Spleen (tissue), 11 donors: ENCODE measurements around the gene CDK2. TPM values are rescaled to one million over a fixed set of nuclear protein-coding genes. Genes with fewer than 3 reads are reported as not detected.

Source experiments
- DNase-seq: peaks from one replicate; pipeline ENCODE4 v3.0.0-alpha.2; 2020
- H3K27ac ChIP-seq, 8 donors: fragments of 200-600 bp; sonication (generic) in 7 of 8; 1 replicate in 4 of 8; 2 replicates in 4 of 8; pipeline versions ENCODE4 v1.5.0 to v1.8.0; 2016 to 2021; ENCODE audit warnings: inconsistent platforms in 4 of 8, mild to moderate bottlenecking in 4 of 8, moderate library complexity in 1 of 8
- H3K27me3 ChIP-seq, 7 donors: fragments of 200-600 bp; sonication (generic) in 6 of 7; replicated peaks in 1 of 7; 1 replicate in 4 of 7; 2 replicates in 3 of 7; pipeline versions ENCODE4 v1.5.0 to v1.8.0; 2016 to 2021; ENCODE audit warnings: inconsistent platforms in 3 of 7, mild to moderate bottlenecking in 1 of 7
- H3K36me3 ChIP-seq, 6 donors: fragments of 200-600 bp; sonication (generic) in 5 of 6; 1 replicate in 4 of 6; 2 replicates in 2 of 6; pipeline versions ENCODE4 v1.5.0 to v1.8.0; 2016 to 2021; ENCODE audit warnings: inconsistent platforms in 2 of 6
- H3K4me1 ChIP-seq, 6 donors: fragments of 200-600 bp; sonication (generic) in 5 of 6; 1 replicate in 3 of 6; 2 replicates in 3 of 6; pipeline versions ENCODE4 v1.5.0 to v1.8.0; 2016 to 2021; ENCODE audit warnings: inconsistent platforms in 3 of 6
- H3K4me3 ChIP-seq, 8 donors: fragments of 200-600 bp; sonication (generic) in 7 of 8; 1 replicate in 4 of 8; 2 replicates in 4 of 8; pipeline versions ENCODE4 v1.5.0 to v1.8.0; 2016 to 2021; ENCODE audit warnings: inconsistent platforms in 4 of 8, mild to moderate bottlenecking in 4 of 8, moderate library complexity in 2 of 8
- H3K9me3 ChIP-seq, 8 donors: fragments of 200-600 bp; sonication (generic) in 7 of 8; 1 replicate in 4 of 8; 2 replicates in 4 of 8; pipeline versions ENCODE4 v1.5.0 to v1.8.0; 2016 to 2021; ENCODE audit warnings: inconsistent platforms in 4 of 8
- CTCF ChIP-seq, 11 experiments: fragments of 200-600 bp in 7 of 11; fragments of 450-650 bp in 4 of 11; sonication (generic) in 4 of 11; IDR thresholded peaks in 8 of 11; conservative IDR thresholded peaks in 3 of 11; 1 replicate in 7 of 11; 2 replicates in 4 of 11; pipeline versions ENCODE4 v1.4.0 to v1.8.0; 2016 to 2021; ENCODE audit warnings: antibody characterized with exemption in 11 of 11, inconsistent platforms in 4 of 11, mild to moderate bottlenecking in 1 of 11
- POLR2A ChIP-seq, 3 donors: fragments of 450-650 bp; IDR thresholded peaks; one replicate each; pipeline ENCODE4 v1.5.1; 2017; ENCODE audit warnings: antibody characterized with exemption in 3 of 3, mild to moderate bottlenecking in 1 of 3
- POLR2AphosphoS5 ChIP-seq, 3 donors: sonication (generic); formaldehyde crosslinking; IDR thresholded peaks; one replicate each; pipeline ENCODE4 v1.5.1; 2017; ENCODE audit warnings: antibody characterized with exemption in 3 of 3
- WGBS, 5 donors: extraction: QIAGEN DNeasy Blood & Tissue Kit in 3 of 5; methylation state at CpG; one replicate each; pipeline versions ENCODE4 v1.1.5 to v1.1.7; 2013 to 2018; 5-methylcytosine and 5-hydroxymethylcytosine counted together
- intact Hi-C: fragments of 100-400 bp; cut with DNase I; formaldehyde crosslinking; loops from one replicate; pipeline ENCODE4 v1.15.0; 2023; ENCODE audit warnings: low total_unique reads
- polyA plus RNA-seq, 3 donors: library from polyadenylated mRNA; stranded (reverse); fragments of 200-250 nt; gene quantifications; one replicate each; pipeline ENCODE4 v1.2.1, GENCODE V29; 2013
- total RNA-seq, 7 donors: library from RNA; depleted of rRNA in 3 of 7; stranded (reverse); fragments of >200 nt in 3 of 7; fragmentation: NEBNext Ultra II Directional in 4 of 7; extraction: Animal tissue kit (Norgen Biotek cat#: 25700) in 4 of 7; gene quantifications; one replicate each; pipeline versions ENCODE4 v1.1.0 to v1.2.1, GENCODE V29; 2016 to 2021
- donor health status: healthy with polysubstance abuse.
- donor health status: DM: no; HTN: no; CAD: no; lungs with moderate emphysema.
- donor health status: DM: no; HTN: no; CAD: no.
- donor health status: Bipolar disorder and iron deficiency.
- donor health status: healthy.
- donor health status: DM: no; HTN: no; CAD: no.
- donor health status: DM: yes; HTN: yes; CAD: no.

The CDK2 gene
- total and polyA plus RNA-seq, 10 donors: 11.9 to 46.6 (median 26.5) TPM

GRCh38 chr12:55925371-55925770, 41.3 kb upstream of the CDK2 start:
- H3K27ac ChIP-seq: peak overlapping the region in 3 of 8 donors; percentile 94 to 99 (median 96)

GRCh38 chr12:55925870-55926737, 40.5 kb upstream of the CDK2 start:
- Histone ChIP-seq H3K4me1 (peaks cover 37 to 92% (median 68%) of the 10 kb centered on the region in 6 donors), H3K4me3 (peak overlapping the region; percentile 70 to 98 (median 88)), H3K27me3 (no peaks in the 10 kb centered on the region), H3K36me3 (peaks cover 0 to 40% (median 9%) of the 10 kb centered on the region in 6 donors), H3K9me3 (no peaks in the 10 kb centered on the region), H3K27ac (peak overlapping the region; percentile 93 to 99 (median 96))
- intact Hi-C loops: loop anchor here (5.0 kb wide), 1 partner anchor 94 kb away; no protein-coding TSS in a partner anchor
- DNase-seq: no peak
- TF ChIP-seq POLR2A (IDR thresholded peaks at IDR 0.05) (no peak), POLR2AphosphoS5 (IDR thresholded peaks at IDR 0.05) (no peak), CTCF (IDR thresholded peaks at IDR 0.05 in 8 of 11, conservative IDR thresholded peaks at IDR 0.05 in 3 of 11) (no peak)
- 12 to 19% (median 18%) methylated on average over 10 of the region's 10 CpGs for WGBS, 5 donors

More at GRCh38 chr12:55925371-55925770, 41.3 kb upstream of the CDK2 start:
- WGBS, 5 donors: 80 to 88% (median 84%) methylated on average over 4 of the region's 4 CpGs
- intact Hi-C loops: loop anchor here (5.0 kb wide), 1 partner anchor 93 kb away; no protein-coding TSS in a partner anchor
- DNase-seq: no peak
- no peaks in the 10 kb centered on the region for H3K27me3 ChIP-seq
- H3K36me3 ChIP-seq: peaks cover 0 to 43% (median 9%) of the 10 kb centered on the region in 6 donors
- H3K9me3 ChIP-seq: no peaks in the 10 kb centered on the region
- H3K4me1 ChIP-seq: peaks cover 29 to 92% (median 64%) of the 10 kb centered on the region in 6 donors
- H3K4me3 ChIP-seq: no peak overlapping the region
- no peak for TF ChIP-seq POLR2AphosphoS5 (IDR thresholded peaks at IDR 0.05)
- TF ChIP-seq CTCF (IDR thresholded peaks at IDR 0.05 in 8 of 11, conservative IDR thresholded peaks at IDR 0.05 in 3 of 11): no peak
- no peak for TF ChIP-seq POLR2A (IDR thresholded peaks at IDR 0.05)

- 0 to 1% (median 0%) methylated on average over 30 to 42 of the region's 42 CpGs for WGBS, 5 donors
- peaks cover 34 to 89% (median 66%) of the 10 kb centered on the region in 6 donors for H3K4me1 ChIP-seq
- intact Hi-C loops: loop anchor here (5.0 kb wide), 1 partner anchor 95 kb away; no protein-coding TSS in a partner anchor
Observed at GRCh38 chr12:55926738-55927587, 39.7 kb upstream of the CDK2 start.

More at GRCh38 chr12:55926738-55927587, 39.7 kb upstream of the CDK2 start:
- Histone ChIP-seq H3K9me3 (no peaks in the 10 kb centered on the region), H3K27me3 (no peaks in the 10 kb centered on the region), H3K36me3 (peaks cover 0 to 33% (median 6%) of the 10 kb centered on the region in 6 donors), H3K4me3 (peak overlapping the region; percentile 70 to 98 (median 88)), H3K27ac (peak overlapping the region; percentile 93 to 99 (median 96))
- DNase-seq: peak; percentile 98
- TF ChIP-seq POLR2AphosphoS5 (IDR thresholded peaks at IDR 0.05) (peak; percentile 83 to 88 (median 87)), CTCF (IDR thresholded peaks at IDR 0.05 in 8 of 11, conservative IDR thresholded peaks at IDR 0.05 in 3 of 11) (peak; percentile 52 to 80 (median 73)), POLR2A (IDR thresholded peaks at IDR 0.05) (peak in 1 of 3 donors; percentile 30)
